Endothelial cell of umbilical vein (primary cell): ENCODE data around the gene SUCNR1. TPM values are rescaled to one million over a fixed set of nuclear protein-coding genes. Genes with fewer than 3 reads are reported as not detected.

ENCODE experiments used
- BruUV-seq: library from RNA; stranded (reverse); fragments of 400-500 nt; replicated peaks from 2 replicates; lab custom pipeline; 2021; lab: Mats Ljungman, UMichigan
- CTCF ChIA-PET: fragments of 300-600, 350-600 bp; sonication (Branson Sonifier 250); formaldehyde crosslinking; loops from one replicate; lab custom pipeline; 2021; ENCODE audit warnings: antibody characterized with exemption, inconsistent platforms; lab: Charles Lee
- POLR2A ChIA-PET: fragments of 300-600, 350-600 bp; sonication (Branson Sonifier 250); formaldehyde crosslinking; loops from one replicate; lab custom pipeline; 2021; ENCODE audit warnings: antibody characterized with exemption, inconsistent platforms; lab: Charles Lee
- DNase-seq: peaks from one replicate; pipeline ENCODE4 v3.0.0-alpha.2; 2011; ENCODE audit warnings: low read depth, low spot score
- FAIRE-seq: peaks from 2 replicates; lab custom pipeline; 2011; peaks lifted over from hg19 to GRCh38; lab: Jason Lieb, UNC
- H2AFZ ChIP-seq: 2 replicates; pipeline ENCODE4 v1.6.0; 2012; ENCODE audit warnings: low read depth, low read length, control low read depth, inconsistent platforms
- H3K27ac ChIP-seq: 2 replicates; pipeline ENCODE4 v1.5.1; 2011; ENCODE audit warnings: low read depth, mild to moderate bottlenecking, control low read depth, low read length, moderate library complexity; ENCODE audit not compliant: insufficient read depth
- H3K27me3 ChIP-seq, 2 experiments: 2 replicates each; pipeline versions ENCODE4 v1.6.0 to v1.6.1; 2011; ENCODE audit warnings: low read length in 2 of 2, mixed read lengths in 1 of 2; ENCODE audit not compliant: control insufficient read depth in 2 of 2, insufficient read depth in 2 of 2
- H3K36me3 ChIP-seq, 2 experiments: 2 replicates in 1 of 2; 3 replicates in 1 of 2; pipeline ENCODE4 v1.5.1; 2011; ENCODE audit warnings: low read length in 2 of 2, mild to moderate bottlenecking in 1 of 2, moderate library complexity in 1 of 2; ENCODE audit not compliant: control insufficient read depth in 2 of 2, insufficient read depth in 2 of 2; ENCODE audit errors: extremely low read depth in 1 of 2
- H3K4me1 ChIP-seq: 3 replicates; pipeline ENCODE4 v1.5.1; 2011; ENCODE audit warnings: mild to moderate bottlenecking, low read length; ENCODE audit not compliant: control insufficient read depth, insufficient read depth; ENCODE audit errors: extremely low read depth
- H3K4me2 ChIP-seq: 2 replicates; pipeline ENCODE4 v1.6.1; 2011; ENCODE audit warnings: low read length, control low read depth, mixed read lengths; ENCODE audit not compliant: insufficient read depth
- H3K4me3 ChIP-seq, 3 experiments: fragments of 200-600 bp in 1 of 3; sonication (generic), shearing (Covaris generic) in 1 of 3; replicated peaks in 1 of 3; 2 replicates each; pipeline ENCODE4 v1.5.1; 2011 to 2016; ENCODE audit warnings: control low read depth in 3 of 3, low read length in 3 of 3, mild to moderate bottlenecking in 2 of 3, inconsistent platforms in 1 of 3, low read depth in 1 of 3, moderate library complexity in 1 of 3; ENCODE audit not compliant: insufficient read depth in 1 of 3
- H3K79me2 ChIP-seq: 2 replicates; pipeline ENCODE4 v1.6.0; 2012; ENCODE audit warnings: low read length, inconsistent platforms; ENCODE audit not compliant: control insufficient read depth, insufficient read depth
- H3K9ac ChIP-seq: replicated peaks from 2 replicates; pipeline ENCODE3; 2011; ENCODE audit warnings: low read length, control low read depth; ENCODE audit not compliant: insufficient read depth; ENCODE audit errors: extremely low read depth
- H3K9me1 ChIP-seq: replicated peaks from 3 replicates; pipeline ENCODE4 v1.6.0; 2011; ENCODE audit warnings: mild to moderate bottlenecking, low read length; ENCODE audit not compliant: control insufficient read depth, insufficient read depth; ENCODE audit errors: extremely low read depth
- H3K9me3 ChIP-seq: replicated peaks from 2 replicates; pipeline ENCODE4 v1.5.1; 2012; ENCODE audit warnings: low read length, inconsistent platforms; ENCODE audit not compliant: control insufficient read depth, insufficient read depth
- H4K20me1 ChIP-seq: replicated peaks from 2 replicates; pipeline ENCODE3; 2011; ENCODE audit warnings: mild to moderate bottlenecking, low read length; ENCODE audit not compliant: control insufficient read depth, insufficient read depth; ENCODE audit errors: extremely low read depth
- CTCF ChIP-seq, 2 donors: IDR thresholded peaks; 1 replicate in 1 of 2; 2 replicates in 1 of 2; pipeline ENCODE4 v1.5.1; 2011; ENCODE audit warnings: low read length in 2 of 2, mild to moderate bottlenecking in 2 of 2, moderate library complexity in 2 of 2, control low read depth in 1 of 2, inconsistent platforms in 1 of 2, low read depth in 1 of 2; ENCODE audit not compliant: insufficient read depth in 1 of 2; ENCODE audit errors: extremely low read depth in 1 of 2
- EZH2 ChIP-seq: IDR thresholded peaks from 2 replicates; pipeline ENCODE4 v1.6.1; 2012; ENCODE audit warnings: borderline replicate concordance, low read depth, mild to moderate bottlenecking, moderate library complexity, low read length, inconsistent platforms; ENCODE audit not compliant: severe bottlenecking
- FOS ChIP-seq: IDR thresholded peaks from 2 replicates; pipeline ENCODE4 v1.6.1; 2011; ENCODE audit warnings: mild to moderate bottlenecking, low read length, moderate library complexity, borderline replicate concordance; ENCODE audit not compliant: insufficient read depth
- GATA2 ChIP-seq: IDR thresholded peaks from 2 replicates; pipeline ENCODE4 v1.7.0; 2011; ENCODE audit warnings: low read depth, mild to moderate bottlenecking, moderate library complexity, mixed read lengths, low read length; ENCODE audit not compliant: insufficient read length, insufficient read depth
- JUN ChIP-seq: IDR thresholded peaks from 2 replicates; pipeline ENCODE4 v1.6.1; 2011; ENCODE audit warnings: borderline replicate concordance, low read depth; ENCODE audit not compliant: insufficient read length, insufficient read depth
- MAX ChIP-seq: IDR thresholded peaks from 2 replicates; pipeline ENCODE4 v1.6.1; 2011; ENCODE audit not compliant: insufficient read depth, insufficient read length
- MYC ChIP-seq: IDR thresholded peaks from one replicate; pipeline ENCODE4 v1.6.1; 2011; ENCODE audit warnings: mild to moderate bottlenecking, low read depth, low read length
- POLR2A ChIP-seq: IDR thresholded peaks from 2 replicates; pipeline ENCODE4 v1.6.1; 2012; ENCODE audit warnings: low read depth, mild to moderate bottlenecking, control low read depth, low read length
- POLR2AphosphoS5 ChIP-seq: IDR thresholded peaks from 2 replicates; pipeline ENCODE4 v1.6.1; 2012; ENCODE audit warnings: low read depth, mild to moderate bottlenecking, control low read depth, low read length, moderate library complexity; ENCODE audit not compliant: insufficient read depth
- dilution Hi-C: fragments of 300-500 bp; cut with MboI; formaldehyde crosslinking; loops from one replicate; pipeline ENCODE4 v1.15.0; 2019; ENCODE audit warnings: low sequenced_read_pairs; ENCODE audit not compliant: extremely low pct_ligation_motif_present
- intact Hi-C: fragments of 100-400 bp; cut with micrococcal nuclease; formaldehyde crosslinking; loops from one replicate; pipeline ENCODE4 v1.10.0; 2022
- polyA plus RNA-seq, 4 experiments: library from polyadenylated mRNA; depleted of rRNA in 3 of 4; stranded (reverse) in 3 of 4; unstranded in 1 of 4; fragments of >200 nt; gene quantifications; 2 replicates each; pipeline versions ENCODE4 v1.2.1 to v1.2.3, GENCODE V29; 2011 to 2012; ENCODE audit warnings: missing spikeins in 1 of 4
- total RNA-seq: library from RNA; stranded (reverse); gene quantifications from 2 replicates; pipeline ENCODE4 v1.2.3, GENCODE V29; 2021

Gene SUCNR1
- total and polyA plus RNA-seq, 2 donors (not counting 3 experiments of a cell fraction or from before 2014, with no cell fraction given) = not detected

- dilution Hi-C loops = no loop called here
- H3K27me3 ChIP-seq = no peaks in the 10 kb centered on the region
- H2AFZ ChIP-seq = no peak overlapping the region
- H4K20me1 ChIP-seq = no peaks in the 10 kb centered on the region
- no peak for DNase-seq
- TF ChIP-seq EZH2 (no peak), CTCF (IDR thresholded peaks at IDR 0.05; ENCODE audit: extremely low read depth in 1 of 2, insufficient read depth in 1 of 2, low read depth in 1 of 2, low read length in 2 of 2) (no peak), GATA2 (no peak), POLR2A (no peak), POLR2AphosphoS5 (no peak), MAX (no peak), JUN (no peak), MYC (no peak), FOS (no peak)
- no peak for FAIRE-seq
- H3K4me2 ChIP-seq = no peak overlapping the region
- peaks cover 32% of the 10 kb centered on the region for H3K4me1 ChIP-seq
- ChIA-PET POLR2A (no interaction called here), CTCF (interaction anchor here (1.8 kb wide), 1 partner anchor 485 kb away, joined by 4 read pairs; no protein-coding TSS in a partner anchor)
- no peaks in the 10 kb centered on the region for H3K79me2 ChIP-seq
- no peaks in the 10 kb centered on the region for H3K9me3 ChIP-seq
- no peak overlapping the region for H3K27ac ChIP-seq
- no peak overlapping the region for H3K4me3 ChIP-seq
- intact Hi-C loops = loop anchor here (1.0 to 10.0 kb wide), 4 partner anchors 52 to 648 kb away; partner anchors contain the start of gene MBNL1
- H3K9ac ChIP-seq = no peak overlapping the region
- no peaks in the 10 kb centered on the region for H3K9me1 ChIP-seq
- BruUV-seq = no TSS peak
- H3K36me3 ChIP-seq = no peaks in the 10 kb centered on the region
These were observed 51.3 kb downstream of the SUCNR1 start for GRCh38 chr3:151924753-151925152.
